ENCODE measurements around the gene FN1. TPM values are rescaled to one million over a fixed set of nuclear protein-coding genes. Genes with fewer than 3 reads are reported as not detected.

The FN1 gene
- total and polyA plus RNA-seq, 12 donors: 44.6 to 322 (median 110) TPM

DNA sequence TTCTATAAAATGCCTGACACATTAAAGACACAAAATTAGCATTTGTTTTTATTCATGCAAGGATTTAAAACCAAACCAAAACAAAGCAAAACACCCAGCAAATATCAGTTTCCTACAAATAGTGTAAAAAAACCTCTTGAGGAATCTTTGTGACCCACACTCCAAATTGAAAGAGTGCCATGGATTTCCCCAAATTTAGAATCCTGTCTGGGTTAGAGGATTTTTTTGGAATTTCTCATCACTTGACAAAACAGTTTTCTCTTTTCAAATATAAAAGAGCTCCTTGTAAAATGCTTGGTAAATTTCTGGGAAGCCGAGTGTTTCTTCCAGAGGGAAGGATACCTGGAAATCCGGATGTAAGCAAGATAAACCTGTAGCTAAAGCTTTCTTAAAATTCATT is 1.7 kb upstream of the FN1 start:
- WGBS, 4 donors: 59 to 73% (median 67%) methylated on average over 2 of the region's 2 CpGs
- Histone ChIP-seq H3K27me3 (peaks cover 26% of the 10 kb centered on the region), H3K4me3 (no peak overlapping the region), H3K9me3 (replicated peaks in 1 of 3) (no peaks in the 10 kb centered on the region), H3K4me1 (replicated peaks in 1 of 2) (peaks cover 7 to 17% of the 10 kb centered on the region in 2 donors), H3K27ac (peak overlapping the region in 1 of 5 donors; percentile 72), H3K36me3 (replicated peaks in 1 of 2) (no peaks in the 10 kb centered on the region)
- TF ChIP-seq, protein P1, sequence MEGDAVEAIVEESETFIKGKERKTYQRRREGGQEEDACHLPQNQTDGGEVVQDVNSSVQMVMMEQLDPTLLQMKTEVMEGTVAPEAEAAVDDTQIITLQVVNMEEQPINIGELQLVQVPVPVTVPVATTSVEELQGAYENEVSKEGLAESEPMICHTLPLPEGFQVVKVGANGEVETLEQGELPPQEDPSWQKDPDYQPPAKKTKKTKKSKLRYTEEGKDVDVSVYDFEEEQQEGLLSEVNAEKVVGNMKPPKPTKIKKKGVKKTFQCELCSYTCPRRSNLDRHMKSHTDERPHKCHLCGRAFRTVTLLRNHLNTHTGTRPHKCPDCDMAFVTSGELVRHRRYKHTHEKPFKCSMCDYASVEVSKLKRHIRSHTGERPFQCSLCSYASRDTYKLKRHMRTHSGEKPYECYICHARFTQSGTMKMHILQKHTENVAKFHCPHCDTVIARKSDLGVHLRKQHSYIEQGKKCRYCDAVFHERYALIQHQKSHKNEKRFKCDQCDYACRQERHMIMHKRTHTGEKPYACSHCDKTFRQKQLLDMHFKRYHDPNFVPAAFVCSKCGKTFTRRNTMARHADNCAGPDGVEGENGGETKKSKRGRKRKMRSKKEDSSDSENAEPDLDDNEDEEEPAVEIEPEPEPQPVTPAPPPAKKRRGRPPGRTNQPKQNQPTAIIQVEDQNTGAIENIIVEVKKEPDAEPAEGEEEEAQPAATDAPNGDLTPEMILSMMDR (IDR thresholded peaks at IDR 0.05): no peak
- TF ChIP-seq POLR2A (IDR thresholded peaks at IDR 0.05): no peak
- intact Hi-C loops (cut with DNase I): no loop called here
- DNase-seq: no peak

DNA sequence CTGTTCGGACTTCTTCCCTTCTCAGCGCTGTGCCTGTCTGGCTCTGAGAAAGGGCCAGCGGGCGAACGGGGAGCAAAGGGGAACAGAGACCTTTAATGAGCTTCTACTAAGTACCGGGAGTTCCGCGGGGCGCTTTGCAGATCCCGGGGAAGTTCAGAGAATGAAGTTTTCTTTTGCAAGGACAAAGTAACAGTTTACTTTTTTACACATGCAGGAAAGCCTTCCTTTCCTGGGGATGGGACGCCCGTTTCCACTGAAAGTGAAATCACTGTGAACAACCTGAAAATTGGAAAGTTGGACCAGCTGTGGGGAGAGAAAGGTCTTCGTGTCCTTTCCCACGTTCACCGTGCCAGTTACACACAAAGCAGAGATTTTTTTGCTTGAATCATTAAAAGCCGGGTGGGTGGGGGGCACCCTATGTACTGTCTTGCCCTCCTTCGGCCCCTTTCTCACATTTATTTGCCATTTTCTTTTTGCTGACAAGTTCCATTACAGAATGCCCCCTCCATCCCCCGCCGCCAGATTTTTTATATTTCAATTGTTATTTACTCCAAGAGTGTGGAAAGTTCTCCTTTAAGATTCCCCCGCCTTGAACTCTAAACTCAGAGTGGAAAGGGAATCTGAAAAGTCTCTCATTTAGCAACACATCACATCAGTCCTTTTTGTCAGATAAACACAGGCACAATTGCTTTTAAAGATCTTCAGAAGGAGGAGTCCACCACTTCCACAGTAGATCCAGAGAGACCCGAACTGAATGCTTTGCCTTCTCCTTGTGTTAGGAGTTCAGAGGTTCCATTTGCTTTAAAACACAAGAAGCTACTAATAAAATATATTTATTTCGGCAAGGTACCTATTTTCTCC is 1.1 kb upstream of the FN1 start:
- peaks cover 26% of the 10 kb centered on the region for H3K27me3 ChIP-seq
- intact Hi-C loops (cut with DNase I): no loop called here

DNA sequence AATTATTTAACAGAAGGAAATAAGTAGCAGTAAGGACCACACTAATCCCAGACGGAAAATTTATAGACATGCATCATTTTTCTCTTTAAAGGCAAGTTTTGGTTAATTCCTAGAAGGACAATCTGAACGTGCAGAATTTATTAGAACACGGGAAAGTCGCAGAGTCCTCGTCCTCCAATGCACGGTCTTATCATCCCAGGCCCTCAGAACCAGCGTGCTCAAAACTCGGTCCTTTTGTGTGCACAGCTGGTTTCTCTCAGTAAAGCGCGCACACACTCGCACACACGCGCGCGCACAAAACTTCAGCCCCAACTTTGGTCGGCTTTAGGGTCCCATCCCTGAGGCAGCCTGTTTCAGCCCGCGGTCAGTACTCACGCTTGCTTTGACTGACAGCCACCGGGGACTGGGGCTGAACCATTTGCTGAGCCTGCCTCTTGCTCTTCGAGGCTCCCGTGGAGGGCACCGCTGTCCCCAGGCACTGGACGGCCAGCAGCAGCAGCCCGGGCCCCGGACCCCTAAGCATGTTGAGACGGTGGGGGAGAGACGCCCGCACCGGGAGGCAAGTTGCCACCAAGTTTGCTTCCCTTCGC is 493 bp downstream of the FN1 start:
- Histone ChIP-seq H3K27me3 (peaks cover 22% of the 10 kb centered on the region), H3K9me3 (replicated peaks in 1 of 3) (no peaks in the 10 kb centered on the region), H3K4me1 (replicated peaks in 1 of 2) (peaks cover 7 to 17% of the 10 kb centered on the region in 2 donors), H3K36me3 (replicated peaks in 1 of 2) (no peaks in the 10 kb centered on the region), H3K4me3 (peak overlapping the region in 2 of 4 donors; percentile 14 to 58), H3K27ac (peak overlapping the region in 2 of 5 donors; percentile 23 to 73)
- TF ChIP-seq, protein P1 (IDR thresholded peaks at IDR 0.05): no peak
- TF ChIP-seq POLR2A (IDR thresholded peaks at IDR 0.05): no peak
- intact Hi-C loops (cut with DNase I): no loop called here
- DNase-seq: peak in 2 of 7 donors; percentile 15 to 19
- 5 to 12% (median 6%) methylated on average over 15 to 31 of the region's 31 CpGs for WGBS, 4 donors

More for the DNA sequence above, 1.1 kb upstream of the FN1 start:
- peak in 3 of 7 donors; percentile 7 to 22 (median 15) for DNase-seq
- peak overlapping the region in 2 of 4 donors; percentile 14 to 58 for H3K4me3 ChIP-seq
- H3K4me1 ChIP-seq (replicated peaks in 1 of 2): peaks cover 7 to 17% of the 10 kb centered on the region in 2 donors
- peak overlapping the region in 3 of 5 donors; percentile 50 to 73 (median 72) for H3K27ac ChIP-seq
- 7 to 10% (median 10%) methylated on average over 22 of the region's 22 CpGs for WGBS, 4 donors
- no peak for TF ChIP-seq POLR2A (IDR thresholded peaks at IDR 0.05)
- TF ChIP-seq, protein P1 (IDR thresholded peaks at IDR 0.05): no peak
- no peaks in the 10 kb centered on the region for H3K9me3 ChIP-seq (replicated peaks in 1 of 3)
- no peaks in the 10 kb centered on the region for H3K36me3 ChIP-seq (replicated peaks in 1 of 2)
